SU-DHL-6 (cell line): ENCODE data around the gene IQGAP1.

Source experiments
- EZH2phosphoT487 ChIP-seq: fragments of 200-600 bp; sonication (generic), shearing (Covaris generic); conservative IDR thresholded peaks from 2 replicates; pipeline ENCODE4 v1.6.1; 2018; ENCODE audit warnings: mild to moderate bottlenecking, antibody characterized with exemption, low read length, moderate library complexity, mixed read lengths
- TF ChIP-seq, protein P1 (sequence below): fragments of 200-600 bp; sonication (generic); IDR thresholded peaks from one replicate; pipeline ENCODE4 v1.5.1; 2017; ENCODE audit warnings: antibody characterized with exemption, mild to moderate bottlenecking, low read length, moderate library complexity; ENCODE audit not compliant: insufficient read depth, poor library complexity, severe bottlenecking

DNA sequence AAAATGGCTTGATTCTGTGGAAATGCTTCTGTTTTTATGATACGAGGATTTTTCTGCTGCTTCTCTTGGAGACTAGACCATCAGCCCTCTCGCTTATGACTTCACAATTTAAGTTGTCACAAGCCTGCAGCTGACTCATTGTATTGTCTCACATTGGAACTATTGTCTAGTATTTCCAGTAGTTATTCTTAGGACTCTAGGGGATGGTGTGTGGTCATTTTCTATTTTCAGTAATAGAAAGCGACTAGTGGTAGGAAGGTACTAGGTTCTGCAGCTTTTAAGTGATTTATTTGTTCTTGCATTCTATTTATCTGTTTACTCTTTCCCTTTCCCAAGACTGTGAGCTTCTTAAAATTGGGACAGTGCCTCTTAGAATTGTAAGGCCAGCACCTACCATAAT lies 75.3 kb downstream of the IQGAP1 start:
- TF ChIP-seq, protein P1, sequence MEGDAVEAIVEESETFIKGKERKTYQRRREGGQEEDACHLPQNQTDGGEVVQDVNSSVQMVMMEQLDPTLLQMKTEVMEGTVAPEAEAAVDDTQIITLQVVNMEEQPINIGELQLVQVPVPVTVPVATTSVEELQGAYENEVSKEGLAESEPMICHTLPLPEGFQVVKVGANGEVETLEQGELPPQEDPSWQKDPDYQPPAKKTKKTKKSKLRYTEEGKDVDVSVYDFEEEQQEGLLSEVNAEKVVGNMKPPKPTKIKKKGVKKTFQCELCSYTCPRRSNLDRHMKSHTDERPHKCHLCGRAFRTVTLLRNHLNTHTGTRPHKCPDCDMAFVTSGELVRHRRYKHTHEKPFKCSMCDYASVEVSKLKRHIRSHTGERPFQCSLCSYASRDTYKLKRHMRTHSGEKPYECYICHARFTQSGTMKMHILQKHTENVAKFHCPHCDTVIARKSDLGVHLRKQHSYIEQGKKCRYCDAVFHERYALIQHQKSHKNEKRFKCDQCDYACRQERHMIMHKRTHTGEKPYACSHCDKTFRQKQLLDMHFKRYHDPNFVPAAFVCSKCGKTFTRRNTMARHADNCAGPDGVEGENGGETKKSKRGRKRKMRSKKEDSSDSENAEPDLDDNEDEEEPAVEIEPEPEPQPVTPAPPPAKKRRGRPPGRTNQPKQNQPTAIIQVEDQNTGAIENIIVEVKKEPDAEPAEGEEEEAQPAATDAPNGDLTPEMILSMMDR: no peak
- TF ChIP-seq EZH2phosphoT487: no peak
